ENCODE measurements around the gene RHBDD1. TPM values are rescaled to one million over a fixed set of nuclear protein-coding genes. Genes with fewer than 3 reads are reported as not detected.

Gene RHBDD1
- total RNA-seq, 3 donors from 2014 or later (not counting 1 experiment from before 2014, with no cell fraction given): 33.7 to 49.7 (median 47.7) TPM

DNA sequence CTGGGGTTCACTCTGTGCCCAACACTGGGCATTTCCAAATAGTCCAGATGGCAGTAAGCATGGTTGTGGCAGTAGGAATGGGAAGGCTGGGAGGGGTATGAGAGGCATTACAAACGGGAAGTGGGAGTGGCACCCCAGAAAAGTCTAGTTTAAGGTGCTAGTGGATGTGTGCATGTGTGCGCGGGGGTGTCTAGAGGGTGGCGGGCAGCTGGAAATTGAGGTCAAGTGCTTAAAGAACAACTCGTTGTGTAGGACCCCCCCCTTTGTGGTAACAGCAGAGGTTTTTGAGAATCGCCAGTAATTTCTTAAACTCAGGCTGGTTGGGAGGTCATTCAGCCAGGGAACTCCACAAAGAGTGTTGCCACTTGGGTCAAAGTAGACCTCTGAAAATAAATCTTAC is 69.9 kb downstream of the RHBDD1 start:
- DNase-seq (no peak), ATAC-seq (no peak)
- Histone ChIP-seq H3K9me3 (ENCODE audit: control insufficient read depth, insufficient read depth, low read length) (no peaks in the 10 kb centered on the region), H3K27ac (ENCODE audit: low read length) (peak overlapping the region; percentile 50), H3K27me3 (ENCODE audit: control insufficient read depth, insufficient read depth, low read length) (no peaks in the 10 kb centered on the region), H3K4me1 (ENCODE audit: control insufficient read depth, insufficient read depth, low read length) (peaks cover 25% of the 10 kb centered on the region), H3K4me3 (ENCODE audit: low read length) (no peak overlapping the region), H3K36me3 (ENCODE audit: control insufficient read depth, insufficient read depth, low read length) (no peaks in the 10 kb centered on the region)
- Mint-ChIP-seq H3K36me3 (no peaks in the 10 kb centered on the region), H3K4me3 (no peak overlapping the region), H3K27ac (no peak overlapping the region), H3K9me3 (no peaks in the 10 kb centered on the region), H3K27me3 (ENCODE audit: low read depth in 2 of 2) (no peaks in the 10 kb centered on the region), H3K4me1 (peaks cover 34 to 40% of the 10 kb centered on the region in 2 donors)
- TF ChIP-seq, protein P1, sequence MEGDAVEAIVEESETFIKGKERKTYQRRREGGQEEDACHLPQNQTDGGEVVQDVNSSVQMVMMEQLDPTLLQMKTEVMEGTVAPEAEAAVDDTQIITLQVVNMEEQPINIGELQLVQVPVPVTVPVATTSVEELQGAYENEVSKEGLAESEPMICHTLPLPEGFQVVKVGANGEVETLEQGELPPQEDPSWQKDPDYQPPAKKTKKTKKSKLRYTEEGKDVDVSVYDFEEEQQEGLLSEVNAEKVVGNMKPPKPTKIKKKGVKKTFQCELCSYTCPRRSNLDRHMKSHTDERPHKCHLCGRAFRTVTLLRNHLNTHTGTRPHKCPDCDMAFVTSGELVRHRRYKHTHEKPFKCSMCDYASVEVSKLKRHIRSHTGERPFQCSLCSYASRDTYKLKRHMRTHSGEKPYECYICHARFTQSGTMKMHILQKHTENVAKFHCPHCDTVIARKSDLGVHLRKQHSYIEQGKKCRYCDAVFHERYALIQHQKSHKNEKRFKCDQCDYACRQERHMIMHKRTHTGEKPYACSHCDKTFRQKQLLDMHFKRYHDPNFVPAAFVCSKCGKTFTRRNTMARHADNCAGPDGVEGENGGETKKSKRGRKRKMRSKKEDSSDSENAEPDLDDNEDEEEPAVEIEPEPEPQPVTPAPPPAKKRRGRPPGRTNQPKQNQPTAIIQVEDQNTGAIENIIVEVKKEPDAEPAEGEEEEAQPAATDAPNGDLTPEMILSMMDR (IDR thresholded peaks at IDR 0.05): no peak
- intact Hi-C loops (cut with micrococcal nuclease): no loop called here
- 27% methylated on average over 6 of the region's 6 CpGs for WGBS (ENCODE audit: insufficient coverage)

DNA sequence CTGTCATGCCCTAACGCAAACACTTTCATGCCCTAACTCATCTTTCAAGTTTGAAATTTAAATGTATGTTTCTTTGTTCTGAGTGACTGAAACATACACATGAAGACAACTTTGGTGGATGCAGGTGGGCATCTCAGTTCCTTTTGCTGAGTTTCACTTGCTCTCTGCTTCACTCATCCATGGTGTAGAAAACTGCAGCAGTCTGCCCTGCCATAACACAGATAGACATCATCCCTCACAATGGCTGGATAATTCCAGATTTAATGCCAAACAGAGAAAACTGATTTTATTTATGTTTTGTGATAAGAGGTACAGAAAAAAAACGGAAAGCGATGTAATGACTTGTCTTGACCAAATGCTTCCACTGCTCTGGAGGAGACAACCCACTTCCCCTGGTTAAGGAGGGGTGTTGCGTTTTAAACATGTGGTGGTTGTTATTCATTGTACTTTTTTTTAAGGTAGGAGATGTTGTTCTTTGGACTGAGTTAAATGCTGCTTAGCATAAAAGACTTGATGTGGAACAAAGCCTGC is 70.4 kb downstream of the RHBDD1 start:
- TF ChIP-seq, protein P1 (IDR thresholded peaks at IDR 0.05): no peak
- H3K27ac ChIP-seq (ENCODE audit: low read length): peak overlapping the region; percentile 50
- WGBS (ENCODE audit: insufficient coverage): 35% methylated on average over 4 of the region's 4 CpGs
- Mint-ChIP-seq H3K27ac (peak overlapping the region in 1 of 2 donors; percentile 23), H3K36me3 (no peaks in the 10 kb centered on the region), H3K4me1 (peaks cover 32 to 40% of the 10 kb centered on the region in 2 donors), H3K27me3 (ENCODE audit: low read depth in 2 of 2) (no peaks in the 10 kb centered on the region), H3K9me3 (no peaks in the 10 kb centered on the region), H3K4me3 (peak overlapping the region; percentile 13)
- H3K4me3 ChIP-seq (ENCODE audit: low read length): no peak overlapping the region
- intact Hi-C loops (cut with micrococcal nuclease): no loop called here
- no peak for DNase-seq
- peak; percentile 32 to 73 (median 47) for ATAC-seq
- H3K9me3 ChIP-seq (ENCODE audit: control insufficient read depth, insufficient read depth, low read length): no peaks in the 10 kb centered on the region
- H3K27me3 ChIP-seq (ENCODE audit: control insufficient read depth, insufficient read depth, low read length): no peaks in the 10 kb centered on the region
- H3K36me3 ChIP-seq (ENCODE audit: control insufficient read depth, insufficient read depth, low read length): no peaks in the 10 kb centered on the region
- H3K4me1 ChIP-seq (ENCODE audit: control insufficient read depth, insufficient read depth, low read length): peaks cover 25% of the 10 kb centered on the region

DNA sequence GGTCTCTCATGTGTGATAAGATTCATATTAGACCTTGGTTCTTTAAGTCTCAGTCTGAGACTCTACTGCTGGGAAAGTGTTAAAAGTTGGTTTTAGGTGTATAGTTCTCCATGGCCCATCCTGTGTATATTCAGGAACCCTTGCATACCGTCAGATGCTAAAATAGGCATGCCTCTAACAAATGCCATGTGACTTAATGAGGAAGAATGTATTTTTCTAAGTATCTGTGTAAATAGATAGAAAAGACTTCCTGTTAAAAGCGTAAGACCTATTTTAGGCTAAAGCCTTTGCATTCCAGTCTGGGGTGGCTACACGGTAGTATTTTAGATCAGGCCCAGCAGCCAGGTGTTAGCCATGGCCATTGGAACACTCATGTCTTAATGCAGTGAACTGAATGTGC is 73.3 kb downstream of the RHBDD1 start:
- 71% methylated on average over 3 of the region's 3 CpGs for WGBS (ENCODE audit: insufficient coverage)
- TF ChIP-seq, protein P1 (IDR thresholded peaks at IDR 0.05): no peak
- Mint-ChIP-seq H3K27me3 (ENCODE audit: low read depth in 2 of 2) (no peaks in the 10 kb centered on the region), H3K27ac (no peak overlapping the region), H3K4me1 (peaks cover 20% of the 10 kb centered on the region in 2 donors), H3K36me3 (no peaks in the 10 kb centered on the region), H3K4me3 (no peak overlapping the region), H3K9me3 (no peaks in the 10 kb centered on the region)
- no peaks in the 10 kb centered on the region for H3K9me3 ChIP-seq (ENCODE audit: control insufficient read depth, insufficient read depth, low read length)
- no peaks in the 10 kb centered on the region for H3K27me3 ChIP-seq (ENCODE audit: control insufficient read depth, insufficient read depth, low read length)
- no peak for ATAC-seq
- H3K4me3 ChIP-seq (ENCODE audit: low read length): no peak overlapping the region
- intact Hi-C loops (cut with micrococcal nuclease): no loop called here
- no peak for DNase-seq
- peaks cover 2% of the 10 kb centered on the region for H3K36me3 ChIP-seq (ENCODE audit: control insufficient read depth, insufficient read depth, low read length)
- H3K4me1 ChIP-seq (ENCODE audit: control insufficient read depth, insufficient read depth, low read length): peaks cover 19% of the 10 kb centered on the region
- peak overlapping the region; percentile 78 for H3K27ac ChIP-seq (ENCODE audit: low read length)

DNA sequence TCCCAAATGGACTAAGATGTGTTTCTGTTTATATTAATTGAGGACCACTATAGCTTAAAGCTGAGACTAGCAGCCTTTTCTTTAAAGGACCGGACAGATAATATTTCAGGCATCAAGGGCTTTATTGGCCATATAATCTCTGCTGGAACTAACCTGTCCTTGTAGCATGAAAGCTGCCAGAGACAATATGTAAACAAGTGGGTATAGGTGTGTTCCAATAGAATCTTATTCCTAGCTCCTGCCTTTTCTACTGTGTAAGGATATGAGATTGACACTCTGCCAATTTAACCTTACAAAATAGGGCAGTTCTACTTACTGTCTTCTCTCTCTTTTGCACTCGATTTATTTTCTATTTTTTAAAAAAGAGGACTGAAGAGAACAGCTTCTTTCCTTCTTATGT is 74.0 kb downstream of the RHBDD1 start:
- Mint-ChIP-seq H3K4me1 (peaks cover 20% of the 10 kb centered on the region in 2 donors), H3K27me3 (ENCODE audit: low read depth in 2 of 2) (no peaks in the 10 kb centered on the region), H3K36me3 (no peaks in the 10 kb centered on the region), H3K27ac (no peak overlapping the region), H3K4me3 (no peak overlapping the region), H3K9me3 (no peaks in the 10 kb centered on the region)
- Histone ChIP-seq H3K4me1 (ENCODE audit: control insufficient read depth, insufficient read depth, low read length) (peaks cover 15% of the 10 kb centered on the region), H3K36me3 (ENCODE audit: control insufficient read depth, insufficient read depth, low read length) (peaks cover 2% of the 10 kb centered on the region), H3K27ac (ENCODE audit: low read length) (peak overlapping the region; percentile 78), H3K27me3 (ENCODE audit: control insufficient read depth, insufficient read depth, low read length) (no peaks in the 10 kb centered on the region), H3K9me3 (ENCODE audit: control insufficient read depth, insufficient read depth, low read length) (no peaks in the 10 kb centered on the region), H3K4me3 (ENCODE audit: low read length) (no peak overlapping the region)
- 100% methylated on average over 2 of the region's 2 CpGs for WGBS (ENCODE audit: insufficient coverage)
- TF ChIP-seq, protein P1 (IDR thresholded peaks at IDR 0.05): no peak
- ATAC-seq (no peak), DNase-seq (no peak)
- intact Hi-C loops (cut with micrococcal nuclease): no loop called here

Data from natural killer cell (primary cell).